H1 (cell line): ENCODE data around the gene KISS1R. TPM values are rescaled to one million over a fixed set of nuclear protein-coding genes. Genes with fewer than 3 reads are reported as not detected.

ENCODE experiments used
- ATF3 ChIP-seq: IDR thresholded peaks from 2 replicates; pipeline ENCODE4 v1.6.1; 2011; ENCODE audit warnings: low read depth, mild to moderate bottlenecking, low read length; ENCODE audit not compliant: insufficient read depth
- BCL11A ChIP-seq, 2 experiments: IDR thresholded peaks; one replicate each; pipeline ENCODE4 v1.6.1; 2011; ENCODE audit warnings: low read depth in 2 of 2, low read length in 2 of 2, mild to moderate bottlenecking in 2 of 2
- CHD7 ChIP-seq: fragments of 300-600 bp; sonication (generic); IDR thresholded peaks from 2 replicates; pipeline ENCODE4 v1.7.1; 2012; ENCODE audit warnings: low read length, moderate library complexity, mild to moderate bottlenecking, inconsistent platforms; ENCODE audit not compliant: insufficient replicate concordance
- KDM5A ChIP-seq: fragments of 200-600 bp; IDR thresholded peaks from 2 replicates; pipeline ENCODE4 v1.7.1; 2012; ENCODE audit warnings: mild to moderate bottlenecking, low read length, inconsistent platforms, mixed read lengths
- RAD21 ChIP-seq, 2 experiments: IDR thresholded peaks in 1 of 2; conservative IDR thresholded peaks in 1 of 2; 2 replicates each; pipeline ENCODE4 v1.6.1; 2011; ENCODE audit warnings: low read depth in 2 of 2, low read length in 2 of 2, improper control_type of control experiment in 1 of 2, inconsistent platforms in 1 of 2, mild to moderate bottlenecking in 1 of 2, moderate library complexity in 1 of 2
- RBBP5 ChIP-seq: IDR thresholded peaks from 2 replicates; pipeline ENCODE4 v1.7.1; 2012; ENCODE audit warnings: low read depth, mild to moderate bottlenecking, inconsistent platforms, low read length, moderate library complexity, borderline replicate concordance
- TAF7 ChIP-seq: optimal IDR thresholded peaks from 2 replicates; pipeline ENCODE3; 2011; ENCODE audit warnings: low read depth, mild to moderate bottlenecking, inconsistent platforms, low read length, moderate library complexity, borderline replicate concordance
- TBP ChIP-seq: IDR thresholded peaks from 2 replicates; pipeline ENCODE4 v1.6.1; 2011; ENCODE audit warnings: low read depth, low read length, improper control_type of control experiment
- polyA plus RNA-seq, 7 experiments: library from polyadenylated mRNA; depleted of rRNA in 3 of 7; stranded (reverse) in 5 of 7; unstranded in 2 of 7; fragments of >200 nt in 5 of 7; fragments of 200-250 nt in 2 of 7; gene quantifications; 1 replicate in 5 of 7; 2 replicates in 1 of 7; 4 replicates in 1 of 7; pipeline versions ENCODE4 v1.2.1 to v1.2.3, GENCODE V29; 2011 to 2013; ENCODE audit warnings: missing spikeins in 2 of 7, mixed read lengths in 2 of 7
- total RNA-seq: library from RNA; stranded (reverse); fragmentation: NEBNext Ultra II Directional; extraction: Animal tissue kit (Norgen Biotek cat#: 25700); gene quantifications from 2 replicates; pipeline ENCODE4 v1.2.1, GENCODE V29; 2021

Gene KISS1R
- total and polyA plus RNA-seq, 2 of the 8 experiments (the other 6 are each of a cell fraction or from before 2014, with no cell fraction given): 2.3 to 2.7 TPM

DNA sequence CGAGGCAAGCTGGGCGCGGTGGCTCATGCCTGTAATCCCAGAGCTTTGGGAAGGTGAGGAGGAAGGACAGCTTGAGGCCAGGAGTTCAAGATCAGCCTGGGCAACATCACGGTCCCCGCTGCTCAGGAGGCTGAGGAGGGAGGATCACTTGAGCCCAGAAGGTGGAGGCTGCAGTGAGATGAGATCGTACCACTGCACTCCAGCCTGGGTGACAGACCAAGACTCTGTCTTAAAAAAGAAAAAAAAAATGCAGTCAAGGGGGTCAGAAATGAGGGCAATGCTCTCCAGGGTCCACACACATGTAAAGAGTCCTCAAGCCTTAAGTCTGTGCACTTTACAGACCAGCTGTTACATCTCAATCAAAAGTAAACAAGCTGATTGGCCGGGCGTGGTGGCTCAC is 12.6 kb upstream of the KISS1R start (continued):
- TF ChIP-seq RAD21 (IDR thresholded peaks at IDR 0.05 in 1 of 2, conservative IDR thresholded peaks at IDR 0.05 in 1 of 2; ENCODE audit: low read depth in 2 of 2, low read length in 2 of 2) (no peak), TBP (no peak), RBBP5 (no peak), KDM5A (no peak), BCL11A (IDR thresholded peaks at IDR 0.05; ENCODE audit: low read depth in 2 of 2, low read length in 2 of 2) (no peak), CHD7 (no peak), ATF3 (no peak), TAF7 (no peak)
